Naive thymus-derived CD4-positive, alpha-beta T cell (primary cell): ENCODE measurements around the gene SDR39U1. TPM values are rescaled to one million over a fixed set of nuclear protein-coding genes. Genes with fewer than 3 reads are reported as not detected.
A peak's percentile ranks its signal among the peaks of the same experiment; 100 is the strongest.
"Not testable (repeated sequence)": the region's sequence is repeated elsewhere in the genome, so short reads cannot be mapped to it uniquely, and the experiment has no call there.

Source experiments
- ATAC-seq: fragments of 150-1000 bp; cut with Tn5 transposase; 2 replicates; pipeline ENCODE4 v1.10.0; 2021; ENCODE audit warnings: mild to moderate bottlenecking, moderate library complexity
- CTCF ChIA-PET: fragments of 350-600 bp; sonication (Branson Sonifier 250); formaldehyde crosslinking; loops from one replicate; lab custom pipeline; 2021; ENCODE audit warnings: antibody characterized with exemption; lab: Charles Lee
- POLR2A ChIA-PET: fragments of 350-600 bp; sonication (Branson Sonifier 250); formaldehyde crosslinking; loops from one replicate; lab custom pipeline; 2021; ENCODE audit warnings: antibody characterized with exemption, inconsistent platforms; lab: Charles Lee
- DNase-seq, 9 donors: peaks; one replicate each; pipeline versions ENCODE4 v3.0.0 to v3.0.0-alpha.2; 2020 to 2022; ENCODE audit warnings: mixed read lengths in 1 of 9
- H3K27ac ChIP-seq: one replicate; pipeline ENCODE4 v1.7.0; 2013; ENCODE audit warnings: mild to moderate bottlenecking, low read depth, low read length, moderate library complexity
- H3K27me3 ChIP-seq, 2 donors: one replicate each; pipeline ENCODE4 v1.7.0; 2013; ENCODE audit warnings: low read length in 2 of 2, mild to moderate bottlenecking in 2 of 2, moderate library complexity in 2 of 2; ENCODE audit not compliant: control insufficient read depth in 2 of 2, insufficient read depth in 2 of 2
- H3K36me3 ChIP-seq, 3 experiments: 1 replicate in 2 of 3; 2 replicates in 1 of 3; pipeline ENCODE4 v1.7.0; 2013; ENCODE audit warnings: low read length in 3 of 3, mild to moderate bottlenecking in 3 of 3, moderate library complexity in 1 of 3; ENCODE audit not compliant: insufficient read depth in 3 of 3, control insufficient read depth in 2 of 3
- H3K4me1 ChIP-seq, 2 donors: one replicate each; pipeline ENCODE4 v1.7.0; 2013; ENCODE audit warnings: low read length in 2 of 2, mild to moderate bottlenecking in 2 of 2, moderate library complexity in 1 of 2; ENCODE audit not compliant: control insufficient read depth in 2 of 2, insufficient read depth in 2 of 2
- H3K4me3 ChIP-seq: 2 replicates; pipeline ENCODE4 v1.7.0; 2013; ENCODE audit warnings: mild to moderate bottlenecking, low read length
- H3K9me3 ChIP-seq, 3 experiments: 1 replicate in 2 of 3; 2 replicates in 1 of 3; pipeline ENCODE4 v1.7.0; 2013; ENCODE audit warnings: low read length in 3 of 3; ENCODE audit not compliant: control insufficient read depth in 2 of 3
- H3K27ac Mint-ChIP-seq, 9 donors: one replicate each; pipeline ENCODE4 v1.8.0; 2020 to 2022; ENCODE audit warnings: mixed read lengths in 9 of 9, mild to moderate bottlenecking in 8 of 9, moderate library complexity in 5 of 9, inconsistent platforms in 2 of 9
- H3K27me3 Mint-ChIP-seq, 5 donors: one replicate each; pipeline ENCODE4 v1.8.0; 2021 to 2022; ENCODE audit warnings: mixed read lengths in 5 of 5, mild to moderate bottlenecking in 1 of 5
- H3K36me3 Mint-ChIP-seq, 5 donors: one replicate each; pipeline ENCODE4 v1.8.0; 2020 to 2022; ENCODE audit warnings: mixed read lengths in 5 of 5, mild to moderate bottlenecking in 3 of 5, inconsistent platforms in 1 of 5
- H3K4me1 Mint-ChIP-seq, 7 donors: one replicate each; pipeline ENCODE4 v1.8.0; 2020 to 2022; ENCODE audit warnings: mixed read lengths in 7 of 7, mild to moderate bottlenecking in 3 of 7, inconsistent platforms in 1 of 7
- H3K4me3 Mint-ChIP-seq, 10 donors: one replicate each; pipeline ENCODE4 v1.8.0; 2020 to 2022; ENCODE audit warnings: mild to moderate bottlenecking in 10 of 10, mixed read lengths in 10 of 10, moderate library complexity in 6 of 10, inconsistent platforms in 2 of 10
- H3K9me3 Mint-ChIP-seq, 11 donors: one replicate each; pipeline ENCODE4 v1.8.0; 2020 to 2022; ENCODE audit warnings: mixed read lengths in 11 of 11, mild to moderate bottlenecking in 4 of 11, inconsistent platforms in 1 of 11, moderate library complexity in 1 of 11
- intact Hi-C, 2 donors: fragments of 100-400 bp; cut with micrococcal nuclease; formaldehyde crosslinking; loops; one replicate each; pipeline ENCODE4 v1.15.1; 2023
- polyA plus RNA-seq, 2 donors: library from polyadenylated mRNA; unstranded; fragments of 300-500 nt; fragmentation: Illumina TruSeq; gene quantifications; one replicate each; pipeline ENCODE4 v1.2.3, GENCODE V29; 2021
- total RNA-seq, 6 experiments: library from RNA in 5 of 6; stranded (reverse) in 5 of 6; gene quantifications; 1 replicate in 5 of 6; 2 replicates in 1 of 6; pipeline ENCODE4 v1.2.3 and lab custom pipeline; 2021 to 2026

The SDR39U1 gene
- total and polyA plus RNA-seq, 7 experiments from 2014 or later: 64.7 to 137 (median 96.2) TPM

- H3K4me3 Mint-ChIP-seq, H3K4me3 ChIP-seq, H3K9me3 ChIP-seq, H3K27me3 Mint-ChIP-seq, ATAC-seq, DNase-seq, H3K27ac ChIP-seq, H3K36me3 ChIP-seq, H3K27me3 ChIP-seq, H3K27ac Mint-ChIP-seq, intact Hi-C loops, H3K4me1 ChIP-seq, H3K4me1 Mint-ChIP-seq: not testable (repeated sequence)
- POLR2A ChIA-PET: interaction anchor here (0.6 kb wide), 1 partner anchor 15 kb away, joined by 3 read pairs; no protein-coding TSS in a partner anchor
- CTCF ChIA-PET: interaction anchor here (0.7 kb wide), 1 partner anchor 1517 kb away, joined by 3 read pairs; no protein-coding TSS in a partner anchor
- Mint-ChIP-seq H3K9me3 (peaks cover 0 to 14% (median 5%) of the 10 kb centered on the region in 11 donors), H3K36me3 (peaks cover 5 to 38% (median 30%) of the 10 kb centered on the region in 5 donors)
These were observed 8.3 kb upstream of the SDR39U1 start for GRCh38 chr14:24450828-24451227.

DNA sequence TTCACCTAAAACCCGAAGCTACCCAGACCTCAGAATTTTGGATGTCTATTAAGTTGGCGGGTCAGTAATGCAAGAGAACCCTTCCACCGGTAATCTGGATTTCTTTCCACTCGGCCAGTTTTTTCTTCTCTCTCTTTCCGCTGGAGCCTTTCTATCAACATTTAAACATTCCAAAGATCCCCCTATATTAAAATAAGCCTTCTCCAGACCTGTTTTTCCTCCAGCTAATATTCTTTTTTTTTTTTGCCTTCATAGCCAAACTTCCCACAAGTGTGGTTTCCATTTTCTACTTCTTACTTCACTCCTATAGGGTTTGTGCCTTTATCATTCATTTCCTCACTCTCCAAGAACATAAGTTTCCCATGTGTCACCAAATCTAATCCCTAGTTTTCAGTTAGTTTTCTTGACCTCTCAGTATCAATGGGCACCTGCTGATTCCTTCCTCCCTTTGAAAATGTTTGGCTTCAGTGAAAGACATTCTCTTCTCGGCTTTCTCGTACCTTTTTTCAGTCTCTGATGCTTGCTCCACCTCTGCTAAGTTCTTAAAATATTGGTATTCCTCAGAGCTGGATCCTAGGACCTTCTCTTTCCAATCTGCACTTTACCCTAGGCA, 583 bp upstream of the SDR39U1 start:
- Histone ChIP-seq H3K27me3 (no peaks in the 10 kb centered on the region), H3K27ac (peak overlapping the region; percentile 98), H3K36me3 (peaks cover 9 to 37% (median 12%) of the 10 kb centered on the region in 3 experiments), H3K9me3 (no peaks in the 10 kb centered on the region), H3K4me1 (peaks cover 18 to 25% of the 10 kb centered on the region in 2 donors), H3K4me3 (peak overlapping the region; percentile 85)
- H3K36me3 Mint-ChIP-seq: peaks cover 0 to 33% (median 13%) of the 10 kb centered on the region in 5 donors
- H3K4me1 Mint-ChIP-seq: peaks cover 20 to 50% (median 42%) of the 10 kb centered on the region in 7 donors
- ATAC-seq: no peak
- ChIA-PET POLR2A (interaction anchor here (0.6 to 5.3 kb wide), 10 partner anchors 13 to 1154 kb away, joined by 3 to 105 read pairs (median 5); partner anchors contain the start of genes CBLN3, DCAF11, KHNYN and NRL), CTCF (interaction anchor here (0.9 to 1.7 kb wide), 2 partner anchors 12 to 135 kb away, joined by 4 to 6 read pairs; partner anchors contain the start of gene CIDEB)
- peaks cover 0 to 3% (median 0%) of the 10 kb centered on the region in 5 donors for H3K27me3 Mint-ChIP-seq
- DNase-seq: no peak
- peaks cover 0 to 6% (median 0%) of the 10 kb centered on the region in 11 donors for H3K9me3 Mint-ChIP-seq
- peak overlapping the region; percentile 92 to 99 (median 98) for H3K27ac Mint-ChIP-seq
- intact Hi-C loops: loop anchor here (2.0 to 5.0 kb wide), 11 partner anchors 22 to 1406 kb away; partner anchors contain the start of genes EMC9 (in 1 of the 2), PABPN1 (in 1 of the 2), PPP1R3E (in 1 of the 2) and PSME2 (in 1 of the 2)
- peak overlapping the region; percentile 91 to 98 (median 95) for H3K4me3 Mint-ChIP-seq

GRCh38 chr14:24441904-24442239, 704 bp downstream of the SDR39U1 start:
- no peaks in the 10 kb centered on the region for H3K27me3 ChIP-seq
- ChIA-PET POLR2A (interaction anchor here (0.6 to 5.3 kb wide), 18 partner anchors 8 to 328 kb away, joined by 3 to 105 read pairs (median 3); partner anchors contain the start of genes CBLN3, CHMP4A, CIDEB and DCAF11), CTCF (interaction anchor here (0.7 to 3.1 kb wide), 6 partner anchors 10 to 199 kb away, joined by 3 to 13 read pairs (median 4); partner anchors contain the start of genes CBLN3, CIDEB, KHNYN and TINF2)
- peak overlapping the region; percentile 92 to 99 (median 98) for H3K27ac Mint-ChIP-seq
- no peaks in the 10 kb centered on the region for H3K9me3 ChIP-seq
- H3K4me3 ChIP-seq: peak overlapping the region; percentile 85
- peaks cover 0 to 3% (median 0%) of the 10 kb centered on the region in 5 donors for H3K27me3 Mint-ChIP-seq
- peaks cover 0 to 6% (median 0%) of the 10 kb centered on the region in 11 donors for H3K9me3 Mint-ChIP-seq
- H3K4me3 Mint-ChIP-seq: peak overlapping the region; percentile 91 to 98 (median 95)
- peaks cover 9 to 48% (median 12%) of the 10 kb centered on the region in 3 experiments for H3K36me3 ChIP-seq
- ATAC-seq: no peak
- H3K4me1 ChIP-seq: peaks cover 26 to 38% of the 10 kb centered on the region in 2 donors
- peaks cover 32 to 62% (median 54%) of the 10 kb centered on the region in 7 donors for H3K4me1 Mint-ChIP-seq
- peaks cover 0 to 38% (median 13%) of the 10 kb centered on the region in 5 donors for H3K36me3 Mint-ChIP-seq
- no peak for DNase-seq
- H3K27ac ChIP-seq: peak overlapping the region; percentile 98
- intact Hi-C loops: loop anchor here (1.0 to 5.0 kb wide), 20 partner anchors 11 to 1405 kb away; partner anchors contain the start of genes GMPR2 (in 2 of the 2), NEDD8 (in 2 of the 2), RABGGTA (in 2 of the 2) and TINF2 (in 2 of the 2)

- peaks cover 0 to 3% (median 0%) of the 10 kb centered on the region in 5 donors for H3K27me3 Mint-ChIP-seq
- no peaks in the 10 kb centered on the region for H3K27me3 ChIP-seq
- peaks cover 36 to 66% (median 58%) of the 10 kb centered on the region in 7 donors for H3K4me1 Mint-ChIP-seq
- ATAC-seq (no peak), DNase-seq (no peak)
- ChIA-PET POLR2A (interaction anchor here (0.6 to 5.3 kb wide), 18 partner anchors 8 to 327 kb away, joined by 3 to 105 read pairs (median 3); partner anchors contain the start of genes CBLN3, CHMP4A, CIDEB and DCAF11), CTCF (interaction anchor here (0.7 to 3.1 kb wide), 5 partner anchors 10 to 199 kb away, joined by 3 to 13 read pairs (median 5); partner anchors contain the start of genes CBLN3, KHNYN and TINF2)
- H3K36me3 ChIP-seq: peaks cover 9 to 50% (median 12%) of the 10 kb centered on the region in 3 experiments
- peak overlapping the region; percentile 91 to 98 (median 95) for H3K4me3 Mint-ChIP-seq
- peaks cover 0 to 6% (median 0%) of the 10 kb centered on the region in 11 donors for H3K9me3 Mint-ChIP-seq
- peak overlapping the region; percentile 85 for H3K4me3 ChIP-seq
- H3K36me3 Mint-ChIP-seq: peaks cover 0 to 40% (median 14%) of the 10 kb centered on the region in 5 donors
- no peaks in the 10 kb centered on the region for H3K9me3 ChIP-seq
- H3K27ac ChIP-seq: peak overlapping the region; percentile 98
- intact Hi-C loops: loop anchor here (5.0 kb wide), 4 partner anchors 231 to 1404 kb away; partner anchors contain the start of gene PPP1R3E (in 1 of the 2)
- peaks cover 30 to 42% of the 10 kb centered on the region in 2 donors for H3K4me1 ChIP-seq
- H3K27ac Mint-ChIP-seq: peak overlapping the region; percentile 92 to 99 (median 98)
These were observed 1.1 kb downstream of the SDR39U1 start for GRCh38 chr14:24441485-24441884.

DNA sequence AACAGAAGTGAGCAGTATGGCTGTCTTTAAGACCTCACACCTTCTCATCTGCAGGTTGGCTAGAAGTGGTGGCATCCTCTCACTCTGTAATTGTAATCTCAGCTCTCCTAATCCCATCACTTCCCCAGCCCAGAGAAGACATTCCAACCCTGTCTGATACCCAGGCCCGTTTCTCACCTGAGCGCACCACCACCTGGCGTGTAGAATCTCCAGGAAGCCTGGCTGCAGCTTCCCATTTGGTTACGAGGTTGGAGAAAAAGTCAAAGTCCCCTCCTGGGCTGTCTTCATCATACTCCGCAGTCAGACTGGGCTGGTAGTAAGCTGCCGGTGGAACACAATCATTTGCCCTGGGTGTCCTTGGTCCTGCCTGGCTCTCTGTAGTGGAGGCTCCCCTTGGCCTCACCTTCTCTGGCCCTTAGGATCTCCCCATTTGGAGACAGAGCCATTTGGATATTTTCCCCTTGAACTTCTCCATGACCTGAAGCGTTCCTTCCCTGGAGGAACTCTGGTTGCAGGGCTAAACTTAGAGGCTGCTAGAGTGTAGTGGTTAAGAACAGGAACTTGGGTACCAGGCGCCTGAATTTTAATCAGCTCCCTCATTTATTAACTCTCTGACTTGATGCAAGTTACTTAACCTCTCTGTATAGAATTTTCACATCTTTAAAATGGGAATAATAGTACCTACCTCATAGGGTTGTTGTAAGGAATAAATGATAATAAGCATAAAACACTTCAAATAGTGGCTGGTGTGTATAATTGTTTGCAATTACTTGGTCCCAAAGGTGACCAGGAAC, 1.8 kb downstream of the SDR39U1 start:
- H3K4me3 ChIP-seq: no peak overlapping the region
- no peaks in the 10 kb centered on the region for H3K9me3 ChIP-seq
- POLR2A ChIA-PET: interaction anchor here (1.2 to 5.3 kb wide), 8 partner anchors 7 to 198 kb away, joined by 3 to 105 read pairs (median 8); partner anchors contain the start of genes CBLN3, CIDEB, KHNYN and TINF2
- no peak for DNase-seq
- CTCF ChIA-PET: interaction anchor here (0.7 to 3.1 kb wide), 5 partner anchors 9 to 198 kb away, joined by 3 to 13 read pairs (median 5); partner anchors contain the start of gene TINF2
- intact Hi-C loops: loop anchor here (5.0 kb wide), 4 partner anchors 231 to 1404 kb away; partner anchors contain the start of gene PPP1R3E (in 1 of the 2)
- H3K36me3 ChIP-seq: peaks cover 9 to 56% (median 12%) of the 10 kb centered on the region in 3 experiments
- no peak for ATAC-seq
- H3K27me3 Mint-ChIP-seq: peaks cover 0 to 3% (median 0%) of the 10 kb centered on the region in 5 donors
- H3K4me1 ChIP-seq: peaks cover 30 to 44% of the 10 kb centered on the region in 2 donors
- no peaks in the 10 kb centered on the region for H3K27me3 ChIP-seq
- H3K4me1 Mint-ChIP-seq: peaks cover 37 to 70% (median 61%) of the 10 kb centered on the region in 7 donors
- peak overlapping the region; percentile 91 to 98 (median 95) for H3K4me3 Mint-ChIP-seq
- H3K27ac Mint-ChIP-seq: peak overlapping the region in 8 of 9 donors; percentile 34 to 98 (median 96)
- H3K36me3 Mint-ChIP-seq: peaks cover 0 to 42% (median 13%) of the 10 kb centered on the region in 5 donors
- H3K27ac ChIP-seq: peak overlapping the region; percentile 98
- H3K9me3 Mint-ChIP-seq: peaks cover 0 to 6% (median 0%) of the 10 kb centered on the region in 11 donors
